Activated CD8-positive, alpha-beta memory T cell treated with anti-CD3 and anti-CD28 coated beads, Interleukin-2, amount 50 U/mL, for 1 hour (primary cell): ENCODE results near the gene FAM209A.
"Not testable (repeated sequence)": the region's sequence is repeated elsewhere in the genome, so short reads cannot be mapped to it uniquely, and the experiment has no call there.

Experiments
- DNase-seq: peaks from one replicate; pipeline ENCODE4 v3.0.0-alpha.2; 2020; ENCODE audit errors: extremely low read depth

The FAM209A gene

GRCh38 chr20:56524444-56524843 is at the start of gene FAM209A:
TSS of gene FAM209A (plus strand) at chr20:56524744. CDS start at chr20:56524809, 65 bp downstream.
- not testable (repeated sequence) for DNase-seq

- DNase-seq: no peak
Observed at GRCh38 chr20:56483970-56484369, 40.6 kb upstream of the FAM209A start.

- DNase-seq: no peak
Observed at GRCh38 chr20:56487216-56487615, 37.3 kb upstream of the FAM209A start.

GRCh38 chr20:56488566-56488965 is 36.0 kb upstream of the FAM209A start:
- no peak for DNase-seq

GRCh38 chr20:56501116-56501515 is 23.4 kb upstream of the FAM209A start:
- DNase-seq: no peak

- DNase-seq: no peak
Observed at GRCh38 chr20:56503916-56504315, 20.6 kb upstream of the FAM209A start.

GRCh38 chr20:56504373-56505005 is 20.1 kb upstream of the FAM209A start:
- no peak for DNase-seq

GRCh38 chr20:56506103-56506502 is 18.4 kb upstream of the FAM209A start:
- no peak for DNase-seq

GRCh38 chr20:56511926-56512325 is 12.6 kb upstream of the FAM209A start:
- DNase-seq: no peak

GRCh38 chr20:56513161-56514150 is 11.1 kb upstream of the FAM209A start:
- no peak for DNase-seq

GRCh38 chr20:56516631-56517030 is 7.9 kb upstream of the FAM209A start:
- DNase-seq: no peak

GRCh38 chr20:56517211-56517610 is 7.3 kb upstream of the FAM209A start:
- DNase-seq: no peak

- DNase-seq: no peak
Observed at GRCh38 chr20:56517641-56518040, 6.9 kb upstream of the FAM209A start.

GRCh38 chr20:56518126-56518525 is 6.4 kb upstream of the FAM209A start:
- DNase-seq: no peak

- no peak for DNase-seq
Observed at GRCh38 chr20:56518721-56519398, 5.7 kb upstream of the FAM209A start.

GRCh38 chr20:56519551-56519950 is 5.0 kb upstream of the FAM209A start:
- no peak for DNase-seq

- no peak for DNase-seq
Observed at GRCh38 chr20:56520180-56520579, 4.4 kb upstream of the FAM209A start.

- DNase-seq: not testable (repeated sequence)
Observed at GRCh38 chr20:56520746-56521354, 3.7 kb upstream of the FAM209A start.

- no peak for DNase-seq
Observed at GRCh38 chr20:56522311-56522710, 2.2 kb upstream of the FAM209A start.

- DNase-seq: no peak
Observed at GRCh38 chr20:56527521-56527920, 3.0 kb downstream of the FAM209A start.

GRCh38 chr20:56532946-56533345 is 8.4 kb downstream of the FAM209A start, which contains the start of gene FAM209B:
TSS of gene FAM209B (plus strand) at chr20:56533246. CDS start at chr20:56533342, 96 bp downstream.
- DNase-seq: not testable (repeated sequence)

GRCh38 chr20:56537997-56538396 is 13.5 kb downstream of the FAM209A start:
- no peak for DNase-seq
